K562 (cell line): ENCODE data around the gene FAM199X. TPM values are rescaled to one million over a fixed set of nuclear protein-coding genes. Genes with fewer than 3 reads are reported as not detected.

ENCODE experiments used
- ATF6 ChIP-seq: sonication (generic); formaldehyde crosslinking; IDR thresholded peaks from 2 replicates; pipeline ENCODE4 v1.4.0; 2020; ENCODE audit warnings: mild to moderate bottlenecking, missing genetic modification reagents
- HMG20A ChIP-seq: fragments of 450-650 bp; formaldehyde crosslinking; conservative IDR thresholded peaks from 2 replicates; pipeline ENCODE4 v1.4.0; 2020; ENCODE audit warnings: mild to moderate bottlenecking, mixed read lengths
- MECOM ChIP-seq: fragments of 250-450 bp; sonication (Bioruptor Pico); IDR thresholded peaks from 2 replicates; pipeline ENCODE4 v1.8.0; 2022; ENCODE audit warnings: inconsistent platforms
- NCOA4 ChIP-seq: fragments of 450-650 bp; IDR thresholded peaks from 2 replicates; pipeline ENCODE4 v1.6.1; 2018; ENCODE audit warnings: mild to moderate bottlenecking; ENCODE audit not compliant: partially characterized antibody
- POLR3A ChIP-seq: IDR thresholded peaks from 2 replicates; pipeline ENCODE4 v1.6.1; 2011; ENCODE audit warnings: borderline replicate concordance, mild to moderate bottlenecking, moderate library complexity; ENCODE audit not compliant: insufficient read length, insufficient read depth; ENCODE audit errors: extremely low read depth
- RBM34 ChIP-seq: fragments of 200-400 bp; formaldehyde crosslinking; IDR thresholded peaks from 2 replicates; pipeline ENCODE4 v1.6.1; 2018; ENCODE audit warnings: low read length, borderline replicate concordance; ENCODE audit not compliant: insufficient read depth
- SRF ChIP-seq, 2 experiments: fragments of 250-450, 450-650 bp in 1 of 2; sonication (Bioruptor Pico) in 1 of 2; sonication (generic) in 1 of 2; formaldehyde crosslinking; IDR thresholded peaks; 2 replicates each; pipeline versions ENCODE4 v1.5.0 to v1.5.1; 2020 to 2022; ENCODE audit warnings: mild to moderate bottlenecking in 1 of 2, missing genetic modification reagents in 1 of 2
- STAG1 ChIP-seq: sonication (generic); formaldehyde crosslinking; IDR thresholded peaks from 2 replicates; pipeline ENCODE4 v1.5.0; 2020; ENCODE audit warnings: missing genetic modification reagents, borderline replicate concordance
- STAT5B ChIP-seq: fragments of 250-450 bp; sonication (Bioruptor Pico); IDR thresholded peaks from 2 replicates; pipeline ENCODE4 v1.8.0; 2021; ENCODE audit warnings: mild to moderate bottlenecking, inconsistent platforms
- THAP7 ChIP-seq: fragments of 250-450 bp; sonication (Bioruptor Pico); IDR thresholded peaks from 2 replicates; pipeline ENCODE4 v1.5.0; 2021
- ZNF398 ChIP-seq: fragments of 250-450 bp; sonication (Bioruptor Pico); IDR thresholded peaks from 2 replicates; pipeline ENCODE4 v1.8.0; 2021; ENCODE audit warnings: moderate library complexity, mild to moderate bottlenecking, inconsistent platforms
- ZNF586 ChIP-seq: fragments of 450-650 bp; formaldehyde crosslinking; conservative IDR thresholded peaks from 2 replicates; pipeline ENCODE4 v1.4.0; 2020; ENCODE audit warnings: mild to moderate bottlenecking, moderate library complexity
- ZSCAN32 ChIP-seq: fragments of 450-650 bp; formaldehyde crosslinking; IDR thresholded peaks from 2 replicates; pipeline ENCODE4 v1.4.0; 2020; ENCODE audit warnings: mild to moderate bottlenecking, moderate library complexity
- polyA plus RNA-seq, 8 experiments: library from polyadenylated mRNA; depleted of rRNA in 4 of 8; stranded (reverse) in 5 of 8; unstranded in 3 of 8; fragments of >200 nt; fragmentation: Nextera tagmentation in 2 of 8; fragmentation: Illumina TruSeq in 1 of 8; extraction: Ambion mirVana in 2 of 8; extraction: Trizol in 1 of 8; gene quantifications; 2 replicates each; pipeline versions ENCODE4 v1.2.1 to v1.2.3, GENCODE V29; 2011 to 2014; ENCODE audit warnings: inconsistent platforms in 1 of 8, missing spikeins in 1 of 8
- total RNA-seq, 7 experiments: library from RNA; depleted of rRNA in 6 of 7; stranded (reverse); fragments of >200 nt in 6 of 7; fragmentation: Illumina TruSeq in 2 of 7; extraction: Trizol in 2 of 7; gene quantifications; 2 replicates each; pipeline versions ENCODE4 v1.2.1 to v1.2.3, GENCODE V29; 2011 to 2021; ENCODE audit warnings: low replicate concordance in 1 of 7
- TF ChIP-seq, protein P1 (sequence below): fragments of 450-650 bp; IDR thresholded peaks from 2 replicates; pipeline ENCODE4 v1.7.1; 2018; ENCODE audit warnings: mild to moderate bottlenecking, low read depth; ENCODE audit not compliant: partially characterized antibody
- TF ChIP-seq, protein P2 (sequence below): fragments of 200-800 bp; sonication (Bioruptor generic); IDR thresholded peaks from 2 replicates; pipeline ENCODE4 v1.6.1; 2017; ENCODE audit warnings: missing genetic modification characterization, missing compliant biosample characterization

The FAM199X gene
- total and polyA plus RNA-seq, 9 of the 15 experiments (the other 6 are each of a cell fraction or from before 2014, with no cell fraction given) = 4.6 to 22.2 (median 13.7) TPM

DNA sequence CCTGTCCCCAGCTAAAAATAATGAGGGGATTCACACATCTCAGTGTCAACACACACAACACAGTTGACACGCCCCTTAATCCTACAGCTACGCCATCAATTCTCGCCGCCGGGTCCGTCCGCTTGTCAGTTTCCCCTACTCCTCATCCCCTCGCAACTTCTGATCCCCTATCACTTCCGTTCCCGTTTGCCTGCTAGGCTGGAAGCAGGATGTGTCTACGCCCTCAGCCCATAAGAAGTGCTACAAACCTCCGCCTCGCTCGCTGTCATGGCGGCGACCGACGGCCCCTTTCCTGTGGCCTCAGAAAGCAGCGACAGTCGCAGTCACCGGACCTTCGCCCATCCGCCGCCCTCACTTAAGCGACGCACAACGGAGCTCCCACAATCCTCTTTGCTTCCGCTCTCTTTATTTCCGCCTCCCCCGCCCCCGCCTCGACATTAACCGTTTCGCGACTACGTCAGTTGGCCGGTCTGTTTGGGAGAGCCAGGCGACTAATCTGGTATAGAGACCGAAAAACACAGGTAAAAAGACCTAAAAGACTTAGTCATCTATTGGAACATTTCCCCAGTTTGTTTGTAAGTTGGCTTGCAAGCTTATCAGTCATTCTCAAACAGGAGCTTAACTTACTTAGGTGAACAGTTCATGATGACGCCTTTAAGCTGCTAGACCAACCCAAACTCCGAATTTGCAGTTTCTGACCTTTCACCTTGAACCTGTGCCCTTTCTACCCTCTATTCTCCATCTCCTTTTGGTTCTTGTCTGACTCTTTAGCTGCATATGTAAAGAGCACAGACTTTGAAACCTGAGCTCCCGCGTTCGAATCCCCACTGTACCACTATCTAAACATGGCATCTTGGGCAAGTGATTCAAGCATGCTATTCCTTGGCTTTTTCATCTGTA, 9.4 kb upstream of the FAM199X start, which contains the start of gene SLC25A53 (continued):
- TF ChIP-seq ZNF398 (no peak), HMG20A (no peak), ZNF586 (no peak), POLR3A (peak; percentile 66), STAT5B (CRISPR knock-in tag) (no peak), STAG1 (no peak), RBM34 (no peak), ATF6 (CRISPR knock-in tag) (no peak), SRF (CRISPR knock-in tag; IDR thresholded peaks at IDR 0.05) (no peak), NCOA4 (no peak), MECOM (CRISPR knock-in tag) (no peak), THAP7 (CRISPR knock-in tag) (peak; percentile 93), ZSCAN32 (CRISPR knock-in tag) (no peak)
- TF ChIP-seq, protein P1, sequence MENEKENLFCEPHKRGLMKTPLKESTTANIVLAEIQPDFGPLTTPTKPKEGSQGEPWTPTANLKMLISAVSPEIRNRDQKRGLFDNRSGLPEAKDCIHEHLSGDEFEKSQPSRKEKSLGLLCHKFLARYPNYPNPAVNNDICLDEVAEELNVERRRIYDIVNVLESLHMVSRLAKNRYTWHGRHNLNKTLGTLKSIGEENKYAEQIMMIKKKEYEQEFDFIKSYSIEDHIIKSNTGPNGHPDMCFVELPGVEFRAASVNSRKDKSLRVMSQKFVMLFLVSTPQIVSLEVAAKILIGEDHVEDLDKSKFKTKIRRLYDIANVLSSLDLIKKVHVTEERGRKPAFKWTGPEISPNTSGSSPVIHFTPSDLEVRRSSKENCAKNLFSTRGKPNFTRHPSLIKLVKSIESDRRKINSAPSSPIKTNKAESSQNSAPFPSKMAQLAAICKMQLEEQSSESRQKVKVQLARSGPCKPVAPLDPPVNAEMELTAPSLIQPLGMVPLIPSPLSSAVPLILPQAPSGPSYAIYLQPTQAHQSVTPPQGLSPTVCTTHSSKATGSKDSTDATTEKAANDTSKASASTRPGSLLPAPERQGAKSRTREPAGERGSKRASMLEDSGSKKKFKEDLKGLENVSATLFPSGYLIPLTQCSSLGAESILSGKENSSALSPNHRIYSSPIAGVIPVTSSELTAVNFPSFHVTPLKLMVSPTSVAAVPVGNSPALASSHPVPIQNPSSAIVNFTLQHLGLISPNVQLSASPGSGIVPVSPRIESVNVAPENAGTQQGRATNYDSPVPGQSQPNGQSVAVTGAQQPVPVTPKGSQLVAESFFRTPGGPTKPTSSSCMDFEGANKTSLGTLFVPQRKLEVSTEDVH = peak; percentile 93
- TF ChIP-seq, protein P2, sequence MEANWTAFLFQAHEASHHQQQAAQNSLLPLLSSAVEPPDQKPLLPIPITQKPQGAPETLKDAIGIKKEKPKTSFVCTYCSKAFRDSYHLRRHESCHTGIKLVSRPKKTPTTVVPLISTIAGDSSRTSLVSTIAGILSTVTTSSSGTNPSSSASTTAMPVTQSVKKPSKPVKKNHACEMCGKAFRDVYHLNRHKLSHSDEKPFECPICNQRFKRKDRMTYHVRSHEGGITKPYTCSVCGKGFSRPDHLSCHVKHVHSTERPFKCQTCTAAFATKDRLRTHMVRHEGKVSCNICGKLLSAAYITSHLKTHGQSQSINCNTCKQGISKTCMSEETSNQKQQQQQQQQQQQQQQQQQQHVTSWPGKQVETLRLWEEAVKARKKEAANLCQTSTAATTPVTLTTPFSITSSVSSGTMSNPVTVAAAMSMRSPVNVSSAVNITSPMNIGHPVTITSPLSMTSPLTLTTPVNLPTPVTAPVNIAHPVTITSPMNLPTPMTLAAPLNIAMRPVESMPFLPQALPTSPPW (CRISPR knock-in tag) = peak; percentile 90
